ENCODE results near the gene ARHGEF4. TPM values are rescaled to one million over a fixed set of nuclear protein-coding genes. Genes with fewer than 3 reads are reported as not detected.
A peak's percentile ranks its signal among the peaks of the same experiment; 100 is the strongest.
"Not testable (repeated sequence)": the region's sequence is repeated elsewhere in the genome, so short reads cannot be mapped to it uniquely, and the experiment has no call there.

The ARHGEF4 gene
- total RNA-seq, 1 experiment from 2014 or later: 21.8 TPM

DNA sequence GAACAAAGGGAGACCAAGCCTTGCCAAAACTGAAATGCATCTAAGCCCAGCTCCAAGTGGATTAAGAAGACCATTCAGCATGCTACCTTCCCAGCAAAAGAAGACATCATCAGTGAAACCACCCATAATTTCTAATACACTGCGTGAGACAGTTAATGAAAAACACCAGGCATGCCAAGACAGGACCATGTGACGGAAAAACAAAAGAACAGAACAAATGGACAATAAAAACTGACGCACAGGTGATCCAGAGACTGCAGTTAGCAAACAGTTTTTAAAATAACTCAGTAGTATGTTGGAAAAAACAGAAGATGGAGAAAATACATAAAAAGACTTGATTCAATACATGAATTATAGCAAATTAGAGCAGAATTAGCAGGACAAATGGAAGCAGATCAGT, 241.3 kb downstream of the ARHGEF4 start (continued):
- TF ChIP-seq, protein P1, sequence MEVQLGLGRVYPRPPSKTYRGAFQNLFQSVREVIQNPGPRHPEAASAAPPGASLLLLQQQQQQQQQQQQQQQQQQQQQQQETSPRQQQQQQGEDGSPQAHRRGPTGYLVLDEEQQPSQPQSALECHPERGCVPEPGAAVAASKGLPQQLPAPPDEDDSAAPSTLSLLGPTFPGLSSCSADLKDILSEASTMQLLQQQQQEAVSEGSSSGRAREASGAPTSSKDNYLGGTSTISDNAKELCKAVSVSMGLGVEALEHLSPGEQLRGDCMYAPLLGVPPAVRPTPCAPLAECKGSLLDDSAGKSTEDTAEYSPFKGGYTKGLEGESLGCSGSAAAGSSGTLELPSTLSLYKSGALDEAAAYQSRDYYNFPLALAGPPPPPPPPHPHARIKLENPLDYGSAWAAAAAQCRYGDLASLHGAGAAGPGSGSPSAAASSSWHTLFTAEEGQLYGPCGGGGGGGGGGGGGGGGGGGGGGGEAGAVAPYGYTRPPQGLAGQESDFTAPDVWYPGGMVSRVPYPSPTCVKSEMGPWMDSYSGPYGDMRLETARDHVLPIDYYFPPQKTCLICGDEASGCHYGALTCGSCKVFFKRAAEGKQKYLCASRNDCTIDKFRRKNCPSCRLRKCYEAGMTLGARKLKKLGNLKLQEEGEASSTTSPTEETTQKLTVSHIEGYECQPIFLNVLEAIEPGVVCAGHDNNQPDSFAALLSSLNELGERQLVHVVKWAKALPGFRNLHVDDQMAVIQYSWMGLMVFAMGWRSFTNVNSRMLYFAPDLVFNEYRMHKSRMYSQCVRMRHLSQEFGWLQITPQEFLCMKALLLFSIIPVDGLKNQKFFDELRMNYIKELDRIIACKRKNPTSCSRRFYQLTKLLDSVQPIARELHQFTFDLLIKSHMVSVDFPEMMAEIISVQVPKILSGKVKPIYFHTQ (CRISPR knock-in tag; IDR thresholded peaks at IDR 0.05): no peak
- no peak for TF ChIP-seq ZNF263 (CRISPR knock-in tag; IDR thresholded peaks at IDR 0.05; ENCODE audit: low read depth)

- H3K36me3 Mint-ChIP-seq: peaks cover 76% of the 10 kb centered on the region
- H3K27me3 Mint-ChIP-seq (ENCODE audit: low read depth); H3K9me3 Mint-ChIP-seq; ATAC-seq; POLR2A ChIA-PET; H3K4me3 Mint-ChIP-seq; H3K27ac Mint-ChIP-seq; CTCF ChIA-PET; DNase-seq (ENCODE audit: low spot score): not testable (repeated sequence)
- H3K4me1 Mint-ChIP-seq: peaks cover 27% of the 10 kb centered on the region
Measured at GRCh38 chr2:131079931-131080330, 243.2 kb downstream of the ARHGEF4 start.

DNA sequence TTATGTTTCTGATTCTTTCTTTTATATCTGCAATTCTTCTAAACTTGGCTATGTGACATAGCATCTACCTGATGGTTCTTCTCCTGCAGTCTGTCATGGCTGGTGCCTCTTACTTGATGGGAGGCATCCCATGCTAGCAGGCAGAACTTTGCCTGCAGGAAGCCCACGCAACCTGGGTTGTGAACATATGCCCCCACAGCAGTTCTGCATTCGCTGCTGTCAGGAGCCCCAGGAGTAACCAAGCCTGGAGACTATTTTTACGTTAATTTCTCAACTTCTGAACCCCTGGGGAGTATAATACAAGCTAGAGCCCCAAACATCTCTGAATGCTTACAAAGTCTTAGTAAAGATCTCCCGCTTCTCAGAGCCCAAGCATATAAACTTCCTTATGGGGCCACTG, 244.5 kb downstream of the ARHGEF4 start:
- peaks cover 78% of the 10 kb centered on the region for H3K36me3 Mint-ChIP-seq
- no peaks in the 10 kb centered on the region for H3K9me3 Mint-ChIP-seq
- TF ChIP-seq HMGA2 (CRISPR knock-in tag; IDR thresholded peaks at IDR 0.05) (no peak), MAX (CRISPR knock-in tag; IDR thresholded peaks at IDR 0.05) (no peak), GABPB1 (CRISPR knock-in tag; IDR thresholded peaks at IDR 0.05) (no peak), ZNF396 (CRISPR knock-in tag; IDR thresholded peaks at IDR 0.05; ENCODE audit: borderline replicate concordance) (no peak), ATF2 (CRISPR knock-in tag; IDR thresholded peaks at IDR 0.05; ENCODE audit: borderline replicate concordance, low read depth) (no peak)
- POLR2A ChIA-PET: interaction anchor here (1.0 to 1.6 kb wide), 2 partner anchors 10 to 12 kb away, joined by 4 to 6 read pairs; partner anchors contain the start of gene FAM168B
- CTCF ChIA-PET: no interaction called here
- H3K4me1 Mint-ChIP-seq: peaks cover 20% of the 10 kb centered on the region
- ATAC-seq: no peak
- no peak overlapping the region for H3K4me3 Mint-ChIP-seq
- 0 out of 2 replicates have a peak overlapping the region, but pooled peaks have one; percentile 61 for H3K27ac Mint-ChIP-seq
- no peak for DNase-seq (ENCODE audit: low spot score)
- no peaks in the 10 kb centered on the region for H3K27me3 Mint-ChIP-seq (ENCODE audit: low read depth)

DNA sequence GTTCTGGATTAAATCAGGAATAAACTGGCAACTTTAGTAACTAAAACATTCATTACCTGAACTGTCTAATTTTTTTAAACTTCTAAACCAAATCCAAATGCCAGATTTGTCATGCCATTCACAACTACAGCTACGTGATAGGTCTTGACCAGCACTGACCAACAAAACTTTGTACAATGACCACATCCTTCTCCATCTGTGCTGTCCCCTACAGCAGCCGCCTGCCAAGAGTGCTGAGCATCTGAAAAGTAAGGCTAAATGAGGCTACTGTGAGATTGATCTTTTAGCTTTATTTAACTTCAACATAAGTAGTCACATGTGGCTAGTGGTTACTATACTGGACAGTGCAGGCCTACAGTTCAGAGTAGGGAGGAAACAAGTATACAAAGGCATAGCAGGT, 248.9 kb downstream of the ARHGEF4 start:
- H3K4me3 Mint-ChIP-seq: no peak overlapping the region
- peaks cover 12% of the 10 kb centered on the region for H3K4me1 Mint-ChIP-seq
- no peaks in the 10 kb centered on the region for H3K9me3 Mint-ChIP-seq
- peak overlapping the region; percentile 66; the same call in 1 of the 2 replicates for H3K27ac Mint-ChIP-seq
- ATAC-seq (no peak), DNase-seq (ENCODE audit: low spot score) (no peak)
- ChIA-PET CTCF (no interaction called here), POLR2A (no interaction called here)
- H3K27me3 Mint-ChIP-seq (ENCODE audit: low read depth): no peaks in the 10 kb centered on the region
- TF ChIP-seq ETV6 (CRISPR knock-in tag; IDR thresholded peaks at IDR 0.05) (no peak), NFE2L1 (CRISPR knock-in tag; IDR thresholded peaks at IDR 0.05) (no peak), CREM (CRISPR knock-in tag; IDR thresholded peaks at IDR 0.05) (no peak), PRDM15 (CRISPR knock-in tag; IDR thresholded peaks at IDR 0.05) (no peak), NR1H2 (CRISPR knock-in tag; IDR thresholded peaks at IDR 0.05) (no peak), SMAD3 (CRISPR knock-in tag; IDR thresholded peaks at IDR 0.05; ENCODE audit: borderline replicate concordance) (no peak), NR2C2 (CRISPR knock-in tag; IDR thresholded peaks at IDR 0.05) (no peak)
- TF ChIP-seq, protein P2, sequence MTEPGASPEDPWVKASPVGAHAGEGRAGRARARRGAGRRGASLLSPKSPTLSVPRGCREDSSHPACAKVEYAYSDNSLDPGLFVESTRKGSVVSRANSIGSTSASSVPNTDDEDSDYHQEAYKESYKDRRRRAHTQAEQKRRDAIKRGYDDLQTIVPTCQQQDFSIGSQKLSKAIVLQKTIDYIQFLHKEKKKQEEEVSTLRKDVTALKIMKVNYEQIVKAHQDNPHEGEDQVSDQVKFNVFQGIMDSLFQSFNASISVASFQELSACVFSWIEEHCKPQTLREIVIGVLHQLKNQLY (CRISPR knock-in tag; IDR thresholded peaks at IDR 0.05): no peak
- TF ChIP-seq, protein P3, sequence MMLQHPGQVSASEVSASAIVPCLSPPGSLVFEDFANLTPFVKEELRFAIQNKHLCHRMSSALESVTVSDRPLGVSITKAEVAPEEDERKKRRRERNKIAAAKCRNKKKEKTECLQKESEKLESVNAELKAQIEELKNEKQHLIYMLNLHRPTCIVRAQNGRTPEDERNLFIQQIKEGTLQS (CRISPR knock-in tag; conservative IDR thresholded peaks at IDR 0.05): no peak
- peaks cover 72% of the 10 kb centered on the region for H3K36me3 Mint-ChIP-seq
